Skeletal muscle cell (primary cell): Measurements from ENCODE around the gene XYLT1.

Experiments used
- DNase-seq: peaks from one replicate; pipeline ENCODE4 v3.0.0-alpha.2; 2010; ENCODE audit warnings: low read depth
- H3K4me3 ChIP-seq: 2 replicates; pipeline ENCODE4 v1.5.1; 2011; ENCODE audit warnings: low read depth, mild to moderate bottlenecking, control low read depth, low read length, moderate library complexity

Gene XYLT1

DNA sequence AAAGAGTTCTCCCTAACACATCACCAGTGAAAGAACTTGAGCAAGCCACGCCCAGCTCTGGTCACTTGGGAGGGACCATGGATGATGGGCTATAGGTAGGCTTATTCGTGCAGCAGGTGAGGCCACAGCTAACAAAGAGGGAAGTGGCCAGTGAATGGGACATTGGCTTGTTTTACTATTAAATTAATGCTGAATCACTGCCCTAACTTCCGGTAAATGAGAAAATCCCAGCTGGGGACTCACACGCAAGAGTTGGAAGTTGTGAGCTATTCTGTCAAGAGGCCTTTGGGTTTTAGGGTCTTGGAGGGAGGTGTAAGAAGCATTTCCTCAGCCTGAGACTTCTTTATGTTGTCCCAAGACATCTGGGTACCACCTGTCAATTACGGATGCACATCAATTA lies 315.3 kb downstream of the XYLT1 start:
- DNase-seq = no peak
- H3K4me3 ChIP-seq = no peak overlapping the region

DNA sequence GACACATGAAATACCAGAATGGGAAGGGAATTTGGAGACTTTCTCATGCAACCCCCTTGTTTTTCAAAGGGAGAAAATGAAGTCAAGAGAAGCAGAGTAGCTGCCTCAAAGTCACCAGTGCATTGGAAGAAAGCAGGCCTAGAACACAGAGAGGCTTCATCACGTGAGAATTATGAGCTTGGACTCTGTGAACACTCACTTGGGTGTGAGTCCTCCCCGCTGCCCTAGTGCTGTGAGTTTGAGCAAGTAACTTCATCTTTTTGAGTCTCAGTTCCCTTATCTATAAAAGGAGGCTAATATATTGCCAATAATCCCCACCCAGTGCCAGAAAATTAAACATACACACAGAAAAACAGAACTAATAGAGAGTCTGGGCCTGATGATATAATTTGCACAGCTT lies 315.8 kb downstream of the XYLT1 start:
- no peak overlapping the region for H3K4me3 ChIP-seq
- no peak for DNase-seq

DNA sequence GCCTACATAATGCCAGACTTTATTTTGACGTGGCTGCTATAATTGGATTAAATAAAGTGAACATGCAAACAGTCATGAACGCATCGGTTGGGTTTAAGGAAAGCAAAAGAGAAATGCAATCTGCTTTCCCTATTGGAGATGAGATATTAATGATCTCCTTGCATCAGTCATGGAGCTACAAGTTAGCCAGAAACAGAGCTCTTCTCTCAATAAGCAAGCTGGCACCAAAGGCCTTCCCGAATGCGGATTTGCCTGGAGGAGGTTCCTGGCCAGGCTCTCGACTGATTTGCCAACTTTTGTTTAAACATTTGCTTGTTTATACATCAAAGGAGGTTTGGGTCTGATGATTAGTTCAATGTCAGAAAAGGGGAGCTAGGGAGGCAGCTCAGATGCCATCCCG lies 318.4 kb downstream of the XYLT1 start:
- no peak overlapping the region for H3K4me3 ChIP-seq
- no peak for DNase-seq

DNA sequence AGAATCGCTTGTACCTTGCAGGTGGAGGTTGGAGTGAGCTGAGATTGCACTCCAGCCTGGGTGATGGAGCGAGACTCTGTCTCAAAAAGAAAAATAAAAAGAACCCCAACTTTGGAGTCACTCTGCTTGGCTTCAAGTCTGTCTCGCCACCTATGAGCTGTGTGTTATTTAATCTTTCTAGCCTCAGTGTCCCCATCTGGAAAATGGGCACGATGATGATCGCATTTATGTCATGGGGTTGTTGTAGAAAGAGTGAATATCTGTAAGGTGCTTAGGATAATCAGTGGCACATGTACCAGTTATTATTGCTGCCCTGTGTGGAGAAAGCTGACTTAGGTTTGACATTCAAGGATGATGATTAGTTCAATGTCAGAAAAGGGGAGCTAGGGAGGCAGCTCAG lies 319.4 kb downstream of the XYLT1 start:
- DNase-seq = no peak
- H3K4me3 ChIP-seq = no peak overlapping the region

DNA sequence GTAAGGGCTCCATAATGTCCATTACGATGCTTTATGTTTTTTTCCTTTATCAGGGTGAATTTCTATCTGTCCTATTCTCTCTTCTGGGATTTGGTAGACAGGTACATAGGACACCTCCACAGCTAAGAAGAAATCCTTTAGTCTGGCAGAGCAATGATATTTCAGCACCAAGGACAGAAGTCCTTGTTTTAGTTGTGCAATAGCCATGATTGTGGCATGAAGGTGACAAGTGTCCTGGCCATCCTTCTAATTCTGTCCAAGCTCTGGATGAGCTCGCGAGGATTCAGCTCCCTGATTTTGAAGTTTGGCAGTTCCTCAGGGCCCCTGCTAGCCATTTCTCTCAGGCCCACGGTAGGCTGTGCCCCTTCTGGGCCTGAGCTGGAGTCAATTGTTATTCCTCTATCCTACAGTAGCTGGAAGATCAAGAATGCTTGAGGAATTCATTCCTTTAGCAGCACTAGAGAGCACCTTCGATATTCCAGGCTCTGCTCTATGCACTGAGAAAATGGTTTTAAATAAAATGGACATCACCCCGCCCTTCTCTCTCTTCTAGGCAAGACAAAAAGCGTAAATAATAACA lies 320.8 kb downstream of the XYLT1 start:
- no peak overlapping the region for H3K4me3 ChIP-seq
- no peak for DNase-seq

DNA sequence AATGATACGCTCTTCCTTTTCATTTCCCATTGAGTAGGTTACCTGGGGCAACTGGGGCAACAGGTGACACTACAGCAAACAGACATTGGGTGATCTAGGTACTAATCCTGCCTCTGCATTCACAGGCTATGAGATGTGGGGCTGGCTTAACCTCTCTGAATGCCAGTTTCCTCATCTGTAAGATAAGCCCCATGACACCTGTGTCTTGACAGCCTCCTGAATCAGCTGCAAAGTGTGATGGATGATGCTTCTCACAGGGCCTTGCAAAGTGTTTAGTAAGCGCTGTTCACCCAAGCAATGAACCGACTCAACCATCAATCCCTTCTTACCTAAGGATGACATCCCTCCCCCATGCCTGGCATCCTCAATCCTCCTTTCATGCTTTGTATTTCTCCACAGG lies 322.8 kb downstream of the XYLT1 start:
- no peak for DNase-seq
- no peak overlapping the region for H3K4me3 ChIP-seq

DNA sequence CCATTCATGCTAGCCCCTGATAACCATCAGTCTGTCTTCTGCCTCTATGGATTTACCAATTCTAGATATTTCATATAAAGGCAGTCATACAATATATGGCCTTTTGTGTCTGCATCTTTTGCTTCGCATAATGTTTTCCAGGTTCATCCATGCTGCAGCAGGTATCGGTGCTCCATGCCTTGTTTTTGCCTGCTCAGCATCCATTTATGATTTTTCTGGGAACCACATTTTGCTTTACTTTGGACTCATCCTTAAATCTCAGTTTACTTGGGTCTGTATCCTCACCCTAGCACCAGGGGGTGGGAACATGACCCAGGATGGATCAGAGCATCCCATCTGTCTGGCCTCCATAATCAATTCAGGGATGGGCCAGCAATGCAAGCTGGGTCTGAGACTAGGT lies 325.7 kb downstream of the XYLT1 start:
- DNase-seq = no peak
- no peak overlapping the region for H3K4me3 ChIP-seq

DNA sequence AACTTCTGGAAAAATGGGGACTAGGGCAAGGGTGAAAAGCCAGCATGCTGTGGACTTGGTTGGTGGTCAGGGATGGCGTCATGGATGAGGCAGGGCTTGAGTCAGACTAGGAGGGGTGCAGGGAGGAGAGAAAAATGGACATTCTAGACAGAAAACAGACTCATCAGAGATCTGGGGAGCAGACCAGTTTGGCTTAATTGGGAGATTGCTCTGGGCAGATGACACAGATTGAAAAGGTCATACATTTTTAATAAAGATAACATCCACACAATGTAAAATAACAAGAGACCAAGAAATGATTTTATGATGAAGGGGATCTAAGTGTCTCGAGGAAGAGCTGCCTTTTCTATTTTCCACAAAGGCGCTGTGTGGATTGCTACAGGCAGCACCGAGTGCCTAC lies 326.3 kb downstream of the XYLT1 start:
- no peak overlapping the region for H3K4me3 ChIP-seq
- no peak for DNase-seq

DNA sequence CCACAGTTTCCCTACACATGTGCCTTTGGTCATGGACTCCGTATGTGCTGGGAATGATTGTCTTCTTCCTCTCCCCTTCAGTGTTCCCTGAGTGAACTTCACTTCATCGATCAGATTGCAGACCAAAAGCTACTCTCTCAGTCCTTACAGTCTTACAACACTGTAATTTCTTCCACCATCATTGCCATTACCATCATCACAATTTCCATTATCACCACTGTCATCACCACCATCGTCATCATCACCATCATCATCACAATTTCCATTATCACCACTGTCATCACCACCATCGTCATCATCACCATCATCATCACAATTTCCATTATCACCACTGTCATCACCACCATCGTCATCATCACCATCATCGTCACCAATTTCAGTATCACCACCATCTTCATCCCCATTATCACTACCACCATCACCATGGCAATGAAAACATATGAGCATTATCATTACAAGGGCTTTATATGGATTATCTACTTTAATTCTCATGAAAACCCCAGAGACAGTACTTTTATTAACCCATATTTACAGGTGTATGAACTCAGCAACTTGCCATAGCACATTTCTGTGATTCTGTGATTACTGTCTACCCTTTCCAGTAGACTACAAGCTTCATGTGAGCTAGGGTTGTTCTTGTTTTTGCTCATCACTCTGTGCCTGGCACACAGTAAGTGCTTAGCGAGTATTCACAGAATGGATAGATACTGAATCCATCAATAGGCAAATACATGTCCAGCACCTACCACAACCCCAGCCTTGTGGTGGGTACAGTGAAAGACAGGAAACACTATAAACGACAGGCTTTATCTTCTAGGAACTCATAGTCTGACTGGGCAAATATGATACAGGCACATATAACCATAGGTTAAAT lies 327.0 kb downstream of the XYLT1 start:
- no peak overlapping the region for H3K4me3 ChIP-seq
- DNase-seq = no peak

DNA sequence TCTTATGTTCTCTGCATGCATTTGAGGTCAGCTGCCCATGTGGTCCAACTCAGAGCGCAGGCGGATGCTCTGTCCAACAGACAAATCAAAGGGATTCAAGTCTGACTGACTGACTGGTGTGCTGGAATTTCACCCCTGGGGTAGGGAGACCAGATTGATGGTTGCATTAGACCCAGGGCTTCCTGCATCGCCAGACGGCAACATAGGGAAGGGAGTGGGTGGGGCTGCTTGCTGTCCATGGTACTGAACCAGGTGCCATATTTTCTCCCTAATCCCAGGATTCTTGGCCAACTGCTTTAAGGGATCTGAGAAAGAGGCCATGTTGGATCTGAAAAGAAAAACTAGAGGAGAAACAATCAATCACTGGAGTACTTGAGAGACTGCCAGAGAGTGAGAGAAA lies 332.0 kb downstream of the XYLT1 start:
- no peak overlapping the region for H3K4me3 ChIP-seq
- DNase-seq = no peak

DNA sequence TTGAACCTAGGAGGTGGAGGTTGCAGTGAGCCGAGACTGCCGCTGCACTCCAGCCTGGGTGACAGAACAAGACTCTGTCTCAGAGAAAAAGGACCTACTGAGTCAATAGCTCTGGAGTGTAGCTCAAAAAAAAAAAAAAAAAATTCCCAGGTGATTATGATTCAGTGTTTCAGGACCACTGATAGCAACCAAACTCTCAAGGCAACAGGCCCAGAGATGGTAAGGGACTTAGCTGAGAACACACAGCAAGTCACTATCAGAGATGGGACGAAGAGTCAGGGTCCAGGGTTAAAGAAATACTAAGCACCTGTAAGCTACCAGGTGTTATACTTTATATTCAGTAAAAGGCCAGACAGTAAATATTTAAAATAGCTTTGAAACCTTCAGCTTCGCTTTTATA lies 335.3 kb downstream of the XYLT1 start:
- H3K4me3 ChIP-seq = no peak overlapping the region
- DNase-seq = no peak

DNA sequence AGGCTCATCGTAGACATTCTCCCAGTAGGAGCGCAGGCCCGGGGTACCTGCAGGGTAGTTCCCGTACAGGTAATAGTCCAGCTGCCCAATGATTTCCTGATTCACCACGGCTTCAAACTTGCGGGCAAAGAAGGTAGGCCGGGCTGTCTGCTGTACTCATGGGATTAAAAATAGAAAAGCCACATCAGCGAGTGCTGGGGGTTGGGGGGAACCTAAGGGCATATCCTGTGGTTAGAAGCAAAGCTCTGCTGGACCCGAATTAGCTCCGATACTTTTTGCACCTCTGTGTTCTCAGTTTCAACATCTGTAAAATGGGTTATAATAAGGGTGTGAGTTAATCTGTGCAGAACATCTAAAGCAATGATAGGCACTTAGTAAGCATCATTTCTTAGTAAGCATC lies 336.2 kb downstream of the XYLT1 start:
- DNase-seq = no peak
- no peak overlapping the region for H3K4me3 ChIP-seq

DNA sequence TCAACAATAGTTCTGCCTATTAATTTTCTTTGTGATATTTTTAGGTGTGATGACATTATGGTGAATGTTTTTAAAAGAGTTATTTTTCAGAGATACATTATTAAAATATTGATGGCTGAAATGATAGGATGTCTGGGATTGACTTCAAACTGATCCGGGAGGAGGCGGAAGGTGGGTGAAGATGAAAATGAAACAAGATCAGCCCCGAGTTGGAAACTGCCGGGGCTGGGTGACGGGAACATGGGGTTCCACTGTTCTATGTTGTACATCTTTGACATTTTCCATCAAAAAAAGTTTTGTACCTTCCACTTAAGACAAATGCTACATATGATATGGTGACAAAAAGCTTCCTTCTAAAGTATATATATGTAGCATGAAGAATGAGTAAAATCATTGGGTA lies 336.9 kb downstream of the XYLT1 start:
- H3K4me3 ChIP-seq = no peak overlapping the region
- DNase-seq = no peak

DNA sequence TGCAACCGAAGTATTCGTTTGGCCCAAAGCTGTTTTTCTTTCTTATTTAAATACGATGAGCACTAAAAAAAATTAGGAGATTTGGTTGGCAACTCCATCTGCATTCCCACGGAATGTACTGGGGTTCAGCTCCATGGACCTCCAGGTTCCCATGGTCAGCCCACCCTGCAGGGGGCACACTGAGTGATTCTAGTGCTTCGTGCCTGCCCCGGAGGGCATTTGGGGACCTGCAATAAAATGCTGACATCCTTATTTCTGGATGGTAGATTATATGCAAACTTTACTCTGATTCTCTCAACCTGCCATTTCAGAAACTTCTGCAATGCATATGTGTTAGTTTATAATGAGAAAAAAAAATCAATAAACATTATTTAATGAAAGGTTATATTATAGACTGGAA lies 339.4 kb downstream of the XYLT1 start:
- no peak for DNase-seq
- H3K4me3 ChIP-seq = no peak overlapping the region

DNA sequence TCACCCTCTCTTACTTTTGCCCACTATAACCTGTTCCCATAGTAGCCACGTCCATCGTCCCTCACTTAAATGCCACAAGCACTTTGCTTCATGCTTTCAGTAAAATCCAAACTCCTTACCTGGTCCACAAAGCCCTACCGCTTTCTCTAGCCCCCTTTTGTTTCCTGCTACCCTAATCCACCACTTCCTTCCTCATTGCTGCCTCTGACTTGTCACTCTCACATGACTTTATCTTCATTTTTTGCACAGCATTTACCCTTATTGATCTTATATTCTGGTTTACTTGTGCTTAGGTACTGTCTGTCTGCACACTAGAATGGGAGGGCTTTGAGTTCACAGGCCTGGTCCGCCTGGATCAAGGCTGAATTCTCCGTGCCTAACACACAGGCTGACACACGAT lies 340.0 kb downstream of the XYLT1 start:
- DNase-seq = no peak
- no peak overlapping the region for H3K4me3 ChIP-seq

DNA sequence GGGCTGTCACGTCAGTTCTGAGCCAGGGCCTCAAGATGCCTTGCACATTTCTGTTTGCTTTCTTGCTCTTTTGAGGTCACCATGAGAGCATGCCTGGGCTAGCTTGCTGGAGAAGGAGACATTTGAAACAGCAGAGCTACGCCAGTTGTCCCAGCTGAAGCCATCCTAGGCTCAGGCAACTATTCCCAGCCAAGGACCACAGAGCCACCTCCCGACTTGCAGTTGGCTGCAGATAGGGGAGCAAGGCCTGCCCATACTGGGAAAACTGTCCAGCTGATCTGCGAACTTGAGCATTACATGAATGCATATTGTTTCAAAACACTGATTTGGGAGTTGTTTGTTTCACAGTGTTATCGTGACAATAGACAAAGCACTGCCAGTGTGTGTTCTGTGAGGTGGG lies 340.8 kb downstream of the XYLT1 start:
- no peak for DNase-seq
- H3K4me3 ChIP-seq = no peak overlapping the region

DNA sequence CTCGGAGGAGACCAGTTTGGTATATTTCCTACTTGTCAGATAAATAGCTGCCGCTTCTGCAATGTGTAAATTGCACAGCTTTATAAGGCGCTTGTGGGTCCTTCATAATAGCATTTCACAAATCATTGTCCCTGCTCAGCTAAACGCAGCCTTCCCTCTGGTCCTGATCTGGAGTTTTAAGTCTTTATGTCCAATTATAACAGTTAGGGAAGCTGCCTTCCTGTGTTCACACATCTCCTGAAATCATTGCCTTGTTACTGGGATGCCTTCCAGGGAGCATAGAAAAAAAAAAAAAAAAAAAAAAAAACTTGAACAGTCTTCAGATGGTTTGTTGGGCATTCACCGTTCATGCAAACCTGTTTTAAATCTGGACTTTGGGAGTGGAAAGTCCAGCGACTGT lies 342.0 kb downstream of the XYLT1 start:
- no peak overlapping the region for H3K4me3 ChIP-seq
- DNase-seq = no peak

DNA sequence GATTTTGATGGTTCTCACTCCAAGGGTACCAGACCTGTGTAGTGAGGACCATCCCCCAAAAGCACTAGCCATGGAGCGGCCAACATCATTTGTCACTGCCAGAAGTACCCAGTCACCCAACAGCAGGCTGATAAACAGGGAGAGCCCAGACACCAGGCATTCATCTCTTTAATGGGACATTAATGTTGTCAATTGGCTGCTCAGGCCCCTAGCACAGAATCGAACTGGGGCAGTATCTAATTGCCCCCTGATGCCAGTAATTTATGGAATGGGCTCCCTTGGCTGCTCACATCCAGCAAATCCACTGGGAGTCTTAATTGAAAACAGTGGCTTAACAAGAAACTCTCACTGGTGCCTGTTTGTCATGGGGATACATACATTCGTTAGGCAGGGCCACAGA lies 344.6 kb downstream of the XYLT1 start:
- no peak for DNase-seq
- no peak overlapping the region for H3K4me3 ChIP-seq

DNA sequence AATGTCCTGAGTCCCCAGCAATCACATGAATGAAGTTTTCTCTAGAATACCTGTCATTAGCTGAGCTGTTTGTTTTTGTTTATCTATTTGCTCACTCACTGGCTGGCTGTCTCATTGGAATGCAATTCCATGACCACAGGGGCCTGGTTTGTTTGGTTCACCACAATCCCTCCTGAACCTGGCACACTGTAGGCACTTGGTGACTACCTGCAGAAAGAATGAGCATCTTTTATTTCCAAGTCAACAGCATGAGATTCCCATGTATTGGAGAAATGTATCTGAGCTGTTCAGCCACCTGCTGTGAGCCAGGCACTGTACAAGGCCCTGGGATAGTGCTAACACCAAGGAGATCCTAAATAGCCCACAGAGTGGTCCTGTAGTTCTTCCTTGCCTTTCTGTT lies 345.1 kb downstream of the XYLT1 start:
- no peak overlapping the region for H3K4me3 ChIP-seq
- DNase-seq = no peak

DNA sequence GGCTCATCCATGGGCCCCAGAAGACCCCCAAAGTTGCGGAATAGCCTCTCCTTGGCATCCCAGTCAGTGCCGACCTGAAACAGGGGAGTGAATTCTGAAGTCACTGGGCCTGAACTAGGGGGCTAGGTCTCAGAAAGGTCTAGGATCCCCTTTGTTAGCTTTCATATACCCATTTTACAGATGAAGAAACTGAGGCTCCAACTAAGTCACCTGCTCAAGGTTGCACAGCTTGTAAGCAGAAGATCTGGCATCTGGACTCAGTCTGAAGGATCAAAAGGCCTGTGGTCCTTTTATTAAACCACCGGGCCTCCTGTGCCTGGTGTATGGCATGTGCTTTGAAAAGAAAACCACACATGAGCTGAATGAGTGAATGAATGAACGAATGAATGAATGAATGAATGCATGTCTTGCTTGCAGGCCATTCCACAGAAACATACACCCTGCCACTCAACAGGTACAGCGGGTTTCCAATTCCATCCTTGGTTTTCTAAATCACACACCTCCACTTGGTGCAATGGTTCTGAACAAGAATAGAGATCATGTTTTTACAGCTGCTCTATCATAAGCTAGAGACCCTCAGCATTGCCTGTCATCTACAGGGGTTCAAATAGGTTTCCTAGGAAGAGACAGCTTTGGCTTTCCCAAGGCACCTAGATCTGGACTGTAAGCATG lies 352.7 kb downstream of the XYLT1 start:
- DNase-seq = no peak
- no peak overlapping the region for H3K4me3 ChIP-seq
